Naive thymus-derived CD8-positive, alpha-beta T cell (primary cell): ENCODE measurements around the gene PLXDC1. TPM values are rescaled to one million over a fixed set of nuclear protein-coding genes. Genes with fewer than 3 reads are reported as not detected.

Experiments
- ATAC-seq, 2 donors: fragments of 150-1000 bp; cut with Tn5 transposase in 1 of 2; sonication (Bioruptor Pico), chemical (Tn5 transposase) in 1 of 2; 1 replicate in 1 of 2; 2 replicates in 1 of 2; pipeline ENCODE4 v1.10.0; 2021; ENCODE audit warnings: mild to moderate bottlenecking in 2 of 2, moderate library complexity in 2 of 2
- POLR2A ChIA-PET: fragments of 350-600 bp; sonication (Branson Sonifier 250); formaldehyde crosslinking; loops from one replicate; lab custom pipeline; 2021; ENCODE audit warnings: antibody characterized with exemption; lab: Charles Lee
- DNase-seq, 10 donors: peaks; one replicate each; pipeline versions ENCODE4 v3.0.0 to v3.0.0-alpha.2; 2020 to 2022
- H3K27ac Mint-ChIP-seq, 10 donors: one replicate each; pipeline ENCODE4 v1.8.0; 2020 to 2022; ENCODE audit warnings: mild to moderate bottlenecking in 10 of 10, mixed read lengths in 10 of 10, moderate library complexity in 4 of 10, inconsistent platforms in 1 of 10
- H3K27me3 Mint-ChIP-seq, 5 donors: one replicate each; pipeline ENCODE4 v1.8.0; 2021 to 2022; ENCODE audit warnings: mixed read lengths in 5 of 5
- H3K36me3 Mint-ChIP-seq, 3 donors: one replicate each; pipeline ENCODE4 v1.8.0; 2020 to 2022; ENCODE audit warnings: mixed read lengths in 3 of 3, mild to moderate bottlenecking in 2 of 3, inconsistent platforms in 1 of 3
- H3K4me1 Mint-ChIP-seq, 4 donors: one replicate each; pipeline ENCODE4 v1.8.0; 2021 to 2022; ENCODE audit warnings: mixed read lengths in 4 of 4
- H3K4me3 Mint-ChIP-seq, 10 donors: one replicate each; pipeline ENCODE4 v1.8.0; 2020 to 2022; ENCODE audit warnings: mild to moderate bottlenecking in 10 of 10, mixed read lengths in 10 of 10, moderate library complexity in 6 of 10, inconsistent platforms in 1 of 10
- H3K9me3 Mint-ChIP-seq, 9 donors: one replicate each; pipeline ENCODE4 v1.8.0; 2020 to 2022; ENCODE audit warnings: mixed read lengths in 9 of 9, mild to moderate bottlenecking in 3 of 9, inconsistent platforms in 1 of 9, moderate library complexity in 1 of 9
- polyA plus RNA-seq, 3 donors: library from polyadenylated mRNA; unstranded; fragments of 300-500 nt; fragmentation: Illumina TruSeq; gene quantifications; one replicate each; pipeline ENCODE4 v1.2.3, GENCODE V29; 2021
- total RNA-seq, 8 experiments: library from RNA in 2 of 8; stranded (reverse) in 2 of 8; gene quantifications; one replicate each; pipeline ENCODE4 v1.2.3 and lab custom pipeline; 2021 to 2026

The PLXDC1 gene
- total and polyA plus RNA-seq, 5 experiments from 2014 or later, result 14.0 to 37.3 (median 23.6) TPM

GRCh38 chr17:39194985-39195524 is 43.6 kb upstream of the PLXDC1 start:
- Mint-ChIP-seq H3K4me3 (peak overlapping the region in 5 of 10 donors; percentile 8 to 85 (median 54)), H3K9me3 (no peaks in the 10 kb centered on the region), H3K27ac (peak overlapping the region in 5 of 10 donors; percentile 40 to 80 (median 62)), H3K36me3 (peaks cover 0 to 16% (median 0%) of the 10 kb centered on the region in 3 donors), H3K27me3 (no peaks in the 10 kb centered on the region), H3K4me1 (peaks cover 21 to 53% (median 40%) of the 10 kb centered on the region in 4 donors)
- POLR2A ChIA-PET, result interaction anchor here (0.8 to 2.2 kb wide), 3 partner anchors 14 to 342 kb away, joined by 3 to 9 read pairs (median 4); partner anchors contain the start of gene RPL23
- ATAC-seq (no peak), DNase-seq (no peak)

- DNase-seq (no peak), ATAC-seq (no peak)
- peak overlapping the region in 3 of 10 donors; percentile 8 to 30 (median 29) for H3K4me3 Mint-ChIP-seq
- peaks cover 0 to 14% (median 0%) of the 10 kb centered on the region in 3 donors for H3K36me3 Mint-ChIP-seq
- POLR2A ChIA-PET, result interaction anchor here (1.0 to 2.2 kb wide), 2 partner anchors 15 to 133 kb away, joined by 3 to 9 read pairs; no protein-coding TSS in a partner anchor
- H3K27ac Mint-ChIP-seq, result peak overlapping the region in 5 of 10 donors; percentile 8 to 89 (median 25)
- H3K4me1 Mint-ChIP-seq, result peaks cover 15 to 46% (median 33%) of the 10 kb centered on the region in 4 donors
- no peaks in the 10 kb centered on the region for H3K27me3 Mint-ChIP-seq
- no peaks in the 10 kb centered on the region for H3K9me3 Mint-ChIP-seq
Measured at GRCh38 chr17:39194089-39194984, 42.9 kb upstream of the PLXDC1 start.

- Mint-ChIP-seq H3K9me3 (no peaks in the 10 kb centered on the region), H3K4me3 (no peak overlapping the region), H3K27ac (peak overlapping the region in 1 of 10 donors; percentile 25), H3K36me3 (peaks cover 0 to 17% (median 3%) of the 10 kb centered on the region in 3 donors), H3K4me1 (peaks cover 15 to 36% (median 25%) of the 10 kb centered on the region in 4 donors), H3K27me3 (no peaks in the 10 kb centered on the region)
- DNase-seq (no peak), ATAC-seq (no peak)
- POLR2A ChIA-PET, result interaction anchor here (1.0 kb wide), 2 partner anchors 10 to 132 kb away, joined by 3 read pairs; no protein-coding TSS in a partner anchor
Measured at GRCh38 chr17:39193346-39193745, 41.9 kb upstream of the PLXDC1 start.

GRCh38 chr17:39192901-39193300 is 41.5 kb upstream of the PLXDC1 start:
- Mint-ChIP-seq H3K4me3 (no peak overlapping the region), H3K36me3 (peaks cover 0 to 22% (median 3%) of the 10 kb centered on the region in 3 donors), H3K27me3 (no peaks in the 10 kb centered on the region), H3K27ac (peak overlapping the region in 1 of 10 donors; percentile 10), H3K4me1 (peaks cover 14 to 32% (median 23%) of the 10 kb centered on the region in 4 donors), H3K9me3 (no peaks in the 10 kb centered on the region)
- DNase-seq (no peak), ATAC-seq (no peak)
- POLR2A ChIA-PET, result interaction anchor here (1.0 kb wide), 1 partner anchor 10 kb away, joined by 3 read pairs; no protein-coding TSS in a partner anchor

GRCh38 chr17:39191750-39192510 is 40.5 kb upstream of the PLXDC1 start:
- H3K4me1 Mint-ChIP-seq, result peaks cover 13 to 29% (median 22%) of the 10 kb centered on the region in 4 donors
- peaks cover 0 to 26% (median 3%) of the 10 kb centered on the region in 3 donors for H3K36me3 Mint-ChIP-seq
- H3K27me3 Mint-ChIP-seq, result no peaks in the 10 kb centered on the region
- peak overlapping the region in 1 of 10 donors; percentile 50 for H3K27ac Mint-ChIP-seq
- POLR2A ChIA-PET, result interaction anchor here (1.8 kb wide), 1 partner anchor 8 kb away, joined by 8 read pairs; the partner anchor contains the start of gene RPL19
- peak overlapping the region in 1 of 10 donors; percentile 20 for H3K4me3 Mint-ChIP-seq
- H3K9me3 Mint-ChIP-seq, result no peaks in the 10 kb centered on the region
- DNase-seq (no peak), ATAC-seq (no peak)

GRCh38 chr17:39187152-39187830 is 35.9 kb upstream of the PLXDC1 start:
- ATAC-seq, result no peak
- H3K27ac Mint-ChIP-seq, result peak overlapping the region in 1 of 10 donors; percentile 19
- H3K4me3 Mint-ChIP-seq, result no peak overlapping the region
- no peaks in the 10 kb centered on the region for H3K9me3 Mint-ChIP-seq
- POLR2A ChIA-PET, result no interaction called here
- no peaks in the 10 kb centered on the region for H3K27me3 Mint-ChIP-seq
- H3K36me3 Mint-ChIP-seq, result peaks cover 0 to 41% (median 3%) of the 10 kb centered on the region in 3 donors
- DNase-seq, result no peak
- H3K4me1 Mint-ChIP-seq, result peaks cover 0 to 1% (median under 1%) of the 10 kb centered on the region in 4 donors

GRCh38 chr17:39186481-39187002 is 35.1 kb upstream of the PLXDC1 start:
- H3K4me3 Mint-ChIP-seq, result no peak overlapping the region
- H3K9me3 Mint-ChIP-seq, result no peaks in the 10 kb centered on the region
- POLR2A ChIA-PET, result interaction anchor here (0.7 kb wide), 1 partner anchor 11 kb away, joined by 3 read pairs; the partner anchor contains the start of gene CACNB1
- ATAC-seq (no peak), DNase-seq (no peak)
- no peaks in the 10 kb centered on the region for H3K27me3 Mint-ChIP-seq
- no peaks in the 10 kb centered on the region for H3K4me1 Mint-ChIP-seq
- no peak overlapping the region for H3K27ac Mint-ChIP-seq
- peaks cover 0 to 40% (median 3%) of the 10 kb centered on the region in 3 donors for H3K36me3 Mint-ChIP-seq

GRCh38 chr17:39183720-39184119 is 32.3 kb upstream of the PLXDC1 start:
- Mint-ChIP-seq H3K36me3 (peaks cover 0 to 36% (median 3%) of the 10 kb centered on the region in 3 donors), H3K9me3 (no peaks in the 10 kb centered on the region), H3K27ac (peak overlapping the region in 1 of 10 donors; percentile 56), H3K4me3 (no peak overlapping the region), H3K4me1 (no peaks in the 10 kb centered on the region), H3K27me3 (no peaks in the 10 kb centered on the region)
- DNase-seq (no peak), ATAC-seq (no peak)
- POLR2A ChIA-PET, result interaction anchor here (0.8 kb wide), 1 partner anchor 10 kb away, joined by 3 read pairs; no protein-coding TSS in a partner anchor

- POLR2A ChIA-PET, result interaction anchor here (0.8 kb wide), 1 partner anchor 10 kb away, joined by 3 read pairs; no protein-coding TSS in a partner anchor
Measured at GRCh38 chr17:39183045-39183444, 31.6 kb upstream of the PLXDC1 start.

GRCh38 chr17:39181303-39181702 is 29.9 kb upstream of the PLXDC1 start:
- no peaks in the 10 kb centered on the region for H3K27me3 Mint-ChIP-seq
- H3K4me1 Mint-ChIP-seq, result no peaks in the 10 kb centered on the region
- no peak for DNase-seq
- no peak for ATAC-seq
- H3K27ac Mint-ChIP-seq, result no peak overlapping the region
- H3K9me3 Mint-ChIP-seq, result no peaks in the 10 kb centered on the region
- POLR2A ChIA-PET, result no interaction called here
- no peak overlapping the region for H3K4me3 Mint-ChIP-seq
- peaks cover 0 to 26% (median 0%) of the 10 kb centered on the region in 3 donors for H3K36me3 Mint-ChIP-seq

More at GRCh38 chr17:39183045-39183444, 31.6 kb upstream of the PLXDC1 start:
- no peak for ATAC-seq
- Mint-ChIP-seq H3K36me3 (peaks cover 0 to 30% (median 0%) of the 10 kb centered on the region in 3 donors), H3K4me3 (no peak overlapping the region), H3K4me1 (no peaks in the 10 kb centered on the region), H3K27ac (peak overlapping the region in 3 of 10 donors; percentile 3 to 48 (median 31)), H3K27me3 (no peaks in the 10 kb centered on the region), H3K9me3 (no peaks in the 10 kb centered on the region)
- no peak for DNase-seq

GRCh38 chr17:39178536-39178935 is 27.1 kb upstream of the PLXDC1 start:
- ATAC-seq (no peak), DNase-seq (no peak)
- POLR2A ChIA-PET, result interaction anchor here (0.7 kb wide), 1 partner anchor 46 kb away, joined by 7 read pairs; no protein-coding TSS in a partner anchor
- no peak overlapping the region for H3K27ac Mint-ChIP-seq
- no peaks in the 10 kb centered on the region for H3K27me3 Mint-ChIP-seq
- H3K4me1 Mint-ChIP-seq, result peaks cover 1 to 15% (median 8%) of the 10 kb centered on the region in 4 donors
- peaks cover 0 to 14% (median 0%) of the 10 kb centered on the region in 3 donors for H3K36me3 Mint-ChIP-seq
- H3K4me3 Mint-ChIP-seq, result no peak overlapping the region
- H3K9me3 Mint-ChIP-seq, result no peaks in the 10 kb centered on the region
